ENCODE data around the gene GRPEL1.

Gene GRPEL1

DNA sequence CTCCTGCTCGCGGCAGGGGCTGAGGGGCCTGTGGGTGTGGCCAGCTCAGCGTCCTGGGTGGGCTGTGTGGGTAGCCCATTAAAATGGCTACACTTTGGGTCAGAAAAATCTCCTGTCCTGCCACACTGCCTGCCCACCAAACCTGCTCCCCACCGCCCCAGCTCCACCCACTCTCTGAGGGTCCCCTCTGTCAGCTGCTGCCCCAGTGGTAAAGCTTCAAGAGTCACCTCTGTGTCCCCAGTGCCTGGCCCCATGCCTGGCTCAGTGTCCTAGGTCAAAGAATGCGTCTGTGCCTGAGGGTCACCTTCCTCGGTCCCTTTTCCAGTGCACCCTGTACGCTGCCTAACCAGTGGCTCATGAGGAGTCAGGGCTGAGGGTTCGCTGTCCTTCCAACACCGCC lies 49.6 kb downstream of the GRPEL1 start:
- TF ChIP-seq, protein P1, sequence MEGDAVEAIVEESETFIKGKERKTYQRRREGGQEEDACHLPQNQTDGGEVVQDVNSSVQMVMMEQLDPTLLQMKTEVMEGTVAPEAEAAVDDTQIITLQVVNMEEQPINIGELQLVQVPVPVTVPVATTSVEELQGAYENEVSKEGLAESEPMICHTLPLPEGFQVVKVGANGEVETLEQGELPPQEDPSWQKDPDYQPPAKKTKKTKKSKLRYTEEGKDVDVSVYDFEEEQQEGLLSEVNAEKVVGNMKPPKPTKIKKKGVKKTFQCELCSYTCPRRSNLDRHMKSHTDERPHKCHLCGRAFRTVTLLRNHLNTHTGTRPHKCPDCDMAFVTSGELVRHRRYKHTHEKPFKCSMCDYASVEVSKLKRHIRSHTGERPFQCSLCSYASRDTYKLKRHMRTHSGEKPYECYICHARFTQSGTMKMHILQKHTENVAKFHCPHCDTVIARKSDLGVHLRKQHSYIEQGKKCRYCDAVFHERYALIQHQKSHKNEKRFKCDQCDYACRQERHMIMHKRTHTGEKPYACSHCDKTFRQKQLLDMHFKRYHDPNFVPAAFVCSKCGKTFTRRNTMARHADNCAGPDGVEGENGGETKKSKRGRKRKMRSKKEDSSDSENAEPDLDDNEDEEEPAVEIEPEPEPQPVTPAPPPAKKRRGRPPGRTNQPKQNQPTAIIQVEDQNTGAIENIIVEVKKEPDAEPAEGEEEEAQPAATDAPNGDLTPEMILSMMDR (IDR thresholded peaks at IDR 0.05; ENCODE audit: control insufficient read depth, extremely low read depth, insufficient read depth) = no peak
- DNase-seq (ENCODE audit: low read depth) = no peak

DNA sequence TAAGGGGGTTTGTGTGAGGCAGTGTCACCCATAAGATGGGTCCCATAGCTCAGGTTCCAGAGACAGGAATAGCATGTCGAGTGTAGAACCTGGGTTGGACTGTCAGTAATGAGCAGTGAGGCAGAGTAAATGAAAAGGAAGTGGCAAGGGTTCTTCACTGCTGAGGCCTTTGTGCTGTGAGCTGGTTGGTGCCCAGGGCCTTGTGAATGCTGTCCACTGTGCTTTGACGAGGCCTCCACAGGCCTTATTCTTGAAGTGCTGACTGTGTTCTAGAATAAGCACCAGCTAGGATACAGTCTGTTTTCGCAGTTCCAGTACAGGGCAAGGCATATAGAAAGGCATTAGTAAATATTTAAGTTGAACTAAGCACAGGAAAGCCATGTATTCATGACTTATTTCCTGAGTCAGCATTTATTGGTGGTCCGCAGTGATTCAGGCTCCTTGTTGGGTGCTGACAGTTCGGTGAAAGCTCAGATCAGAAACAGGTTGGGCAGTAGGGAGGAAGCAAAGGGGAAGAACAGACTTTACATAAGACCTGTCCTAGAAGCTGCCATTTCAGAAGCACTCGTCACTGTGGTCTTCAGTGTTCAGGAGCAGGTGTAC lies 50.3 kb downstream of the GRPEL1 start:
- no peak overlapping the region for H3K4me3 ChIP-seq (ENCODE audit: low read depth, low read length)
- TF ChIP-seq, protein P1 (IDR thresholded peaks at IDR 0.05; ENCODE audit: control insufficient read depth, extremely low read depth, insufficient read depth) = no peak
- DNase-seq (ENCODE audit: low read depth) = no peak

More for the DNA sequence above, 49.6 kb downstream of the GRPEL1 start:
- H3K4me3 ChIP-seq (ENCODE audit: low read depth, low read length) = no peak overlapping the region

DNA sequence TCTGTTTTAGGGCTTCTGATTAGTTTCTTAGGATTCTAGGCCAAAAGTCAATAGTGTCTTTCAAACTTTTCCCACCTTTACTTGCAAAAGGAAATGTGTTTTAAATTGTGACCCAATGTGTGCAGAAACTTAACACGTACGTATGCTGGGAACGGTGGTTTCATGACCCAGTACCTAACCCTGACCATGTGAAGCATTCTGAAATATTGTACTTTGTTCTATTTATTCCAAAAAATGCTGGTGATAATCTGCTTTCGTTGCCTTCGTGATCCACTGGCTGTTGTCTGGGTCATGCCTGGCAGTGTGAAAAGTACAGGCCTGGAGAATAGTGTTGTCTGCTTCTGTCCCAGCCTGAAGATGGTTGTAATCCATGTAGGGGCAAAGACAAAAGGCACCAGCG lies 51.4 kb downstream of the GRPEL1 start:
- TF ChIP-seq, protein P1 (IDR thresholded peaks at IDR 0.05; ENCODE audit: control insufficient read depth, extremely low read depth, insufficient read depth) = no peak
- no peak for DNase-seq (ENCODE audit: low read depth)
- no peak overlapping the region for H3K4me3 ChIP-seq (ENCODE audit: low read depth, low read length)

DNA sequence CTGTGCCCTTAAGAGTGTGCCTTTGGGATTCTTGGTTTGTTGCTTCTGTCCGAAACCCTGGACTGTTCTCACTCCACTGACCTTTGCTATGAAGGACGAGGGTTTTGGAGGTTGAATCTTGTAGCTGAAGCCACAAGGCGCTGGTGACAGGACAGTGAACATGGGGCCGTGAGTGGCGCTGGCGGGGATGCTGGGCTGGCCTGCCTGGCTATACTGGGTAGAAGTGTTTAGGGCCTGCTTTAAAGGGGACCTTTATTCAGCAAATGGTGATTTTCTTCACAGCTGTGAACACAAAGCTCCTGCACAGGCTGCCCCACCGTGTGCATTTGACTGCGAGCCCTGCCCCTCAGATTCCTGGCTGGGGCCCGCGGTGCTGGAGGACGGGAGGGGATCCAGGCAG lies 51.8 kb downstream of the GRPEL1 start:
- H3K4me3 ChIP-seq (ENCODE audit: low read depth, low read length) = no peak overlapping the region
- no peak for DNase-seq (ENCODE audit: low read depth)
- TF ChIP-seq, protein P1 (IDR thresholded peaks at IDR 0.05; ENCODE audit: control insufficient read depth, extremely low read depth, insufficient read depth) = no peak

DNA sequence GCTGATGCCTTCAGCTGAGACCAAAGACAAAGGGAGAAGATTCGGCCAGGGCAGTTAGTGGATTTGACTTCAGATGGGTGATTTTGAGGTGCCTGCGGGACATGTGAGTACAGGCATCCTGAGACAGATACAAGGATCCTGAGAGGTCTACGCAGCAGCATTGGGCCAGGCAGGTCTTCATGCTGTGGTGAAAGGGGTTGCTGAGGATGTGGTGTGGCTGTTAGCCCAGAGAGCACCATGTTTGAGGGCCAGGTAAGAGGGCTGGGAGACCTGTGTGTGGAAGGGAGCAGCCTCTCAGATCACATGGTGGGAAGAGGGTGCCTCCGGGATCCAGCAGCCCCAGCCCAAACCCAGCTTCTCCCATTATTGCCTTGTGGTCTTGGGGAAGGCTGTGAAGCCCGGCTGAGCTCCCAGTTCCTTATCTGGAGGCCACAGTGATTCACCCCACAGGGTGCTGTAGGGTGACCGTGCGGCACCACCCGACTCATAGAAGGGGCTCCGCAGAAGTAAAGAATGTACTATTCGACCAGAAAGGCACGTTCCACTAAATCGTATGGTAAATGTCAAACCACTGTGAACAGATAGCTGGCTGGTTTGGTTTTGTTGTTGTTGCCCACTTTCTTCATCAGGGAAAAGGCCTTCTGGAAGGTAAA lies 52.4 kb downstream of the GRPEL1 start:
- no peak overlapping the region for H3K4me3 ChIP-seq (ENCODE audit: low read depth, low read length)
- TF ChIP-seq, protein P1 (IDR thresholded peaks at IDR 0.05; ENCODE audit: control insufficient read depth, extremely low read depth, insufficient read depth) = no peak
- DNase-seq (ENCODE audit: low read depth) = no peak

DNA sequence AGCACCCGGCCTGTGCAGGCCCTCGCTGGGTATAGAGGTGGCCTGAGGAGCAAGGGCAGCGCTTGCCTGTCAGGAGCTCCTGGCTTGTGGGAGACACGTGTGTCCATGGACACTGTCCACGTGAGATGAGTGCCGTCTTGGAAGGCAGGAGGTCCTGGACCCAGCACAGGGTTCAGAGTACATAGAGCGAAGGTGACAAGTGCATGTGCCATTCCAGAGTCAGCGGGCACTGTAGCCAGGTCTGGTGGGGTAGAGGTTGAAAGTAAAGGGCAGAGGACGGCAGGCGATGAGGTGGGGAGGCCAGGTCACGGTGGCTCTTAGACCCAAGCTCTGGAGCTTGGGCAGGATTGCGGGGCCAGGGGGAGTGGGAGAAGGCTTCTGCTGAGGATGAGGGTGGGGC lies 53.0 kb downstream of the GRPEL1 start:
- no peak for DNase-seq (ENCODE audit: low read depth)
- H3K4me3 ChIP-seq (ENCODE audit: low read depth, low read length) = no peak overlapping the region
- TF ChIP-seq, protein P1 (IDR thresholded peaks at IDR 0.05; ENCODE audit: control insufficient read depth, extremely low read depth, insufficient read depth) = no peak

DNA sequence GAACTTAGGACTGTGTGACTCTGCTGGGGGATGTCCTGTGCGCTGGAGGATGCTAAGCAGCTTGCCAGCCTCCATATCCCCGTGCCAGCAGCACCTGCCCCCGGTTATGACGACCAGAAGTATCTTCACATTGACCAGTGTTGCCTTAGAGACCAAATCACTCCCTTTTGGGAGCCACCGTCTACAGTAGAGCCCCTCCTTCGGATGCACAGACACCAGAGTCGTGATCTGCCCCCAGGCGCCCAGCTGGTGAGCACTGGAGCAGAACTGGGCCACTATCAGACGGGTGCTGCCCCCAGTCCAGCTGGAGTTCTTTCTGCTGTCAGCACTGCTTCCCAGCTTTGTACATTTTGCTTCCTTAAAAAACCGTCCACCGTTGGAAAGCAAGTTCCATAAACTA lies 54.7 kb downstream of the GRPEL1 start:
- DNase-seq (ENCODE audit: low read depth) = no peak
- no peak overlapping the region for H3K4me3 ChIP-seq (ENCODE audit: low read depth, low read length)
- TF ChIP-seq, protein P1 (IDR thresholded peaks at IDR 0.05; ENCODE audit: control insufficient read depth, extremely low read depth, insufficient read depth) = no peak
